HG03139 (cell line): ENCODE results near the gene SAP130.

Experiments used
- ATAC-seq: cut with Tn5 transposase; IDR thresholded peaks from one replicate; pipeline ENCODE4 v1.9.1; 2021; ENCODE audit not compliant: unreplicated experiment

The SAP130 gene

DNA sequence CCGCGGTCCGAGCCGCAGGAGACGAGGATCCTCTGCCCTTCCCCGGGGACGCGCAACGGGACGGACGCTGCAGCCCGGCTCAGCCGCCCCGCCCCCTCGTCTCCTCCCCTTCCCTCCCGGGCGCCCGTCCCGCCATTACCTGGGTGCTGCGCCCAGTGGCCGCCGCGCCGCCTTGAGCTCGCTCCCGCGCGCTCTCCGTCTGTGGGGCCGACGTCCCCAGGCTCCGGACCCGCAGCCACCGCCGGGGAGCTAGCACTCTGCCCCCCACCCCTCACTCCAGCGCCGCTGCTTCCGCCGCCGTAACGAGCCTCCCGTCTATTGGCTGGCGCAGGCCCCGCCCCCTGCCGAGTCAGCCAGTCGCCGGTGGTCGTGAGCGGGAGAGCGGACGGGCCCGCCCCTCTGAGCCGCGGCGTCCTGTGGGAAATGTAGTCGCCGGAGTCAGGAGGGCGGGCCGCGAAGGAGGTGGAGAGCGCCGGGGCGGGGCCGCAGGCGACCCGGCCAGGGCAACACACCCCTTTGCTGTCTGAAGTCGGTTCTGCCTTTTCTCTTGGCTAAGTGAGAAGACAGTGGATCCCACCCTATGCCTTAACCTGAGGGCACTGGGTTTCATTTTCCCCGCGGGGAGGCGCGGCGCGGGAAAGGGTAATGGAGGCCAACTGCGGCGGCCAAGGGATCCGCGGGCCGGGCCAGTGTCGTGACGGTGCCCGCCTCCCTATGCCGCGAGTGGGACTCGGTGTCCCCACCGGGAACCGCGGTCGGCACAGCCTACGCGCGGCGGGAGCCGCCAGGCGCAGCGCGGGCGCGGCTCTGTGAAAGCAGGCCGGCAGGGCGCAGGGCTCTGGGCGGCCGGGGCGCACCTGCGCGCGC, at the start of gene SAP130:
Gene SAP130, minus strand, starts transcription at position 259 of the 867 bp plus-strand sequence. CDS start 1,767 bp downstream, outside the sequence.
- peak; percentile 73 for ATAC-seq

GRCh38 chr2:128076461-128077106, 48.7 kb upstream of the SAP130 start:
- ATAC-seq, result no peak

DNA sequence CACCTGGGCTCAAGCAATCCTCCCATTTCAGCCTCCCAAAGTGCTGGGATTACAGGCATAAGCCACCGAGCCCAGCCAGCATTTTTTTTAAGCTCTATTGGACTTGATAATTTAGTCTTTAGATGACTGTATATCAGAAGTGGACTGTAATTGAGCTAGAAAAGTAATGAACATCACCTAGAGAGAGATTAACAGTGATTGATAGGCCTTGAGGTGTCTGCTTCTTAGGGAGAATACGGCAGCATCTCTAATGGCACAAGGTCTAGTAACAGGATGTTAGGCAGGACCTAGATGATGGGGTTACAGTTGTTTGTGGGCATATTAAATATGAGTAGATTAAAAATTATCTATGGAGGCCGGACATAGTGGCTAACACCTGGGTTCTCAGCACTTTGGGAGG, 45.4 kb upstream of the SAP130 start:
- no peak for ATAC-seq

DNA sequence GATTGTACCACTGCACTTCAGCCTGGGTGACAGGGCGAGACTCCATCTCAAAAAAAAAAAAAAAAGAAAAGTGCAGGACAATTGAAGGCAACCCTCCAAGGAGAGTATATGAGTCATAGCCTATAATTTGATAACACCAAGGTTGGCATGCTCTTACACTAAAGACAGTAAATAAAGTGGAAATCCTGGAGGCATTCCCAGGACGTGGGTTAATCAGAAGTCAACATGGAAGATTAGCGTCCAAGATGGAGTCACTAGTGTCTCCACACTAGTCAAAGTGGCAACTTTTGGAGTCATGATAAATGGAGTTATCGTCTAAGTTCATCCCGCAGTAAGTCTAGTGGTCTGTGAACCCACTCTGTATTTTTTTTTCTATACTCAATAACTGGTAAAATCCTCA, 41.9 kb upstream of the SAP130 start:
- no peak for ATAC-seq

- no peak for ATAC-seq
Observed at GRCh38 chr2:128064353-128064752, 36.5 kb upstream of the SAP130 start.

GRCh38 chr2:128062571-128062970, 34.7 kb upstream of the SAP130 start:
- ATAC-seq, result no peak

DNA sequence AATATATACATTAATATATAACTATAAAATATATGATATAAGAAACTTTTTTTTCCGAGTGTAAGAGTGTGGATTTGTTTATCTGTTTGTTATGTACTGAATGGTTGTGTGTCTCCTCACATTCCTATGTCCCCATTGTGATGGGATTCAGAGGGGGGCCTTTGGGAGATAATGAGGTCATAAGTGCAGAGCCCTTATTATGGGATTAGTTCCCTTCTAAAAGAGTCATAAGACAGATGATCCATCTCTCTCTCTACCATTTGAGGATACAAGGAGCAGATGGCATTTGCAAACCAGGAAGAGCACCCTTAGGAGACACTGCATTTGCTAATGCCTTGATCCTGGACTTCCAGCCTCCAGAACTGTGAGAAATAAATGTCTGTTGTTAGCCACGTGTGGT, 30.3 kb upstream of the SAP130 start:
- ATAC-seq, result no peak

DNA sequence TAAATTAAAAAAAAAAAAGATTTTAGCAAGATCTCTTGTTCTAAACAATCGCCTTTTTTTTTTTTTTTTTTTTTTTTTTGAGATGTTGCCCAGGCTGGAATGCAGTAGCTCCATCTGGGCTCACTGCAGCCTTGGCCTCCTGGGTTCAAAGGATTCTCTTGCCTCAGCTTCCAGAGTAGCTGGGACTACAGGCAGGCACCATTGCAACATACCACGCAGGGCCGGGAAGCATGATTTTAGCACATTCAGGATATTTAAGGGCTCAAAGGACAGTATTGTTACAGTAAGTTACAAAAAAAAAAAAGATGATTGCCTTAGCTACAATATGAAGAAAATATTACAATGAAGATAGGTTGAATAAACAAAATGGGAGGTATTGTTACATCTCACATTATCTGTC, 29.5 kb upstream of the SAP130 start:
- no peak for ATAC-seq

DNA sequence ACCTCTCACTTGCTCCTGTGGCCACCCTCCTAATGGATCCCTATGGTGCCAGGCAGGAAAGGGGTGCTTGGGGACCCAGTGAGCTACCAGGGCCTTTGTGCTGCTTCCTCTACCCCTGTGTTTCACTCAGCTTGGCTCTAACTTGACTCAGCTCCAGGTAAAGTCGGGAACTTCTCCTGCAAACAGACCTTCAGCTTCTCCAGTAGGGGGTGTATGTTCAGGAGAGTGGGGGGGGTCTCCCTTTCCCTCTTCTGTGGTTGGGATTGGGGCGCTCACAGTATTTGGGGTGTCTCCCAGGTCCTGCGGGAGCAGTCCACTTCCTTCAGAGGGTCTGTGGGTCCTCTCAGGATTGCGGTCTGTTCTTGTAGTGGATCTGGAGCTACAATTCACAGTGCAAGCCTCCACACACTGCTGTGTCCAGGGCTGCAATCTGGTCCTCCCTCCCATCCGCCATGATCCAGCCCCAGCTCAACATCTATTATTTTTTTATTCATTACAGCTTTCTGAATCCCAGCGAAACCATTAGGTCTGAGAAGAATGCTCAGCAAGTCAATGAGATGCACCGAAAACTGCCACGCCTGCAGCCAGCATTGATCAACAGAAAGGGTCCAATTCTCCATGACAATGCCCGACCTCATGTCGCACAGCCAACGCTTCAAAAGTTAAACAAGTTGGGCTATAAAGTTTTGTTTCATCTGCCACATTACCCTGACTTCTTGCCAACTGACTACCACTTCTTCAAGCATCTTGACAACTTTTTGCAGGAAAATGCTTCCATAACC, 26.4 kb upstream of the SAP130 start:
- ATAC-seq, result no peak

DNA sequence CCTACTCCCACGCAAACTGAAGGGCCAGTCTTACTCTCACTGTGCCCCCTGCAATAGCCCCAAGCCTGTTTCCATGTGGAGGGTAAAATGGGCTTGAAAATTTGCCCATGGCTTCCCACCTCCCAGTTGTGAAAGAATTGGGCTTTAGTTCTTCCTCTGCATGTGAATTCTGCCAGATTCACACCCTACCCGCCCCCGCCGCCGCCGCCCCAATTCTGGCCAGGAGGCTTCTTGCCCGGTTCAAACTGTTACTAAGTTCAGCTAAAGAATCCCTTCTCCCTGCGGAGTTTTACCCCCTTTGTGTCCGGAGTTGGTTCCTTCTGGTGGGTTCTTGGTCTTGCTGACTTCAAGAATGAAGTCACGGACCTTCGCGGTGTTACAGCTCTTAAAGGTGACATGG, 25.5 kb upstream of the SAP130 start:
- ATAC-seq, result no peak

DNA sequence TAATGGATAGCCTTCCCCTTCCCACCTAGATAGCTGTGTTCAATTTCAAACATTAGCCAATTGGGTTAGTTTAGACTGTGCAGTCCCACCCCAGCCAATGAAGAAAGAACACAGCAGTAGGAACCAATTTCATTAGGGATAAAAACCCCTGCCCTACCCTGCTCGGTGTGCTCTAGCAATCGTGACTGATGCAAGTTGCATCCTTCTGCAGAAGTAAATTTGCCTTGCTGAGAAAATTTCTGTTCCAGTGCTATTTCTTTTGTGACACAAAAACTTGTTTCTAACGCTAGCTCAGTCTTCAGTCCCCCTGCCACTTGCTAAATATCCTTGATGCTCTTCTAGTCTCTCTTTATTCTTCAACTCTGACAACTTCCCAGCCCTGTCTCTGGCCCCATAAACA, 15.2 kb upstream of the SAP130 start:
- no peak for ATAC-seq

DNA sequence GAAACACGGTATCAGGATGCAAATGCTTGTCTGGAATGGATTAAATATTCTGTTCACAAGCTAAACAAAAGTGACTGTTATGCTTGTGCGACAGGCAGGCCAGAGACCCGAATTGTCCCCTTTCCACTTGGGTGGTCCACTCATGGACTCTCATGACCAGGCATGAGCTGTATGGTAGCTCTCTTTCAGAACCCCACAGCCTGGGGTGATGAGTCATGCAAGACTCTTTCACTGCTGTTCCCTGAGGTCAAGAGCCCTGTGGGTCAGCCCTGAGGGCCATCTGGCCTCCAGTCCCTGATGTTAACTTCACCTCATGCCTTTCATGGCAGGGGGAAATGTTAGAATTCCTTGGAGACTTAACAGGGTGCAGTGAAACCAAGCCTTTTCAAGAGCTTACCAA, 13.7 kb upstream of the SAP130 start:
- ATAC-seq, result no peak

GRCh38 chr2:128040166-128040771, 12.4 kb upstream of the SAP130 start:
- no peak for ATAC-seq

DNA sequence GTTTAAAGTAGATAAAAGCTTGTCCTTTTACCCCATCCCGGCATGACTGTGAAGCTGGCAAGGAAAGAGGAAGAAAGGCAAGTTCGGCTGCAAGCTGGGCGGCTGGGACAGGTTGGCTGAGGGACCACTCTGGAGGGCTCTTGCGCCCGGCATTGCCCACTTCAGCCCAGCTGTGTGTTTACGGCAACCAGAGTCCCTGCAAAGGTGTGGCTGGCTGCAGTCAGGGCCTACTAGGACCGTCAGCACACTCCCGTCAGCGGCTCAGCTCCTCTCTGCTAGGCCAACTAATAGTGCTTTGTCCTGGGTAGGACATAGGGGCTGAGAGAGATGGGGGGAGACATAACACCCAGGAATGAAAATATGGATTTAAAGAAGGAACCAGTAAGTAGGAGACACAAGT, 11.7 kb upstream of the SAP130 start:
- ATAC-seq, result no peak

- ATAC-seq, result no peak
Observed at GRCh38 chr2:128038411-128038810, 10.6 kb upstream of the SAP130 start.

DNA sequence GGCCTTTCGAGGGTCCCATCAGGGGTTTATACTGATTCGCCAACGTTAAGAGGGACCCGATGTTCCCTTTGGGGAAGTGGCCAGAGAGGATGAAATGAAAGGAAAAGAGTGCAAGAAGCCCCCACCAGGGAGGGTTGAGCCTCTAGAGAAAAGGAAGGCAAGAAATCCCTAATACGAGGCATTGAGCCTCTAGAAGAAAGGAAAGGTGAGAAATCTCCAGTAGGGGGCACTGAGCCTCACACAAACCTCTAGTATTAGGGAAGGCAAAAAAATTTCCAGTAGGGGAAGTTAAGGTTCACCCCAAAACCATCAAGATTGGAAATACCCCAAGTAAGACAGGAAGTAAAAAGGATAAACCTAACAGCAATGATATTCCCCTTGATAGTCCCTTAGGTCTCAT, 9.8 kb upstream of the SAP130 start:
- no peak for ATAC-seq

DNA sequence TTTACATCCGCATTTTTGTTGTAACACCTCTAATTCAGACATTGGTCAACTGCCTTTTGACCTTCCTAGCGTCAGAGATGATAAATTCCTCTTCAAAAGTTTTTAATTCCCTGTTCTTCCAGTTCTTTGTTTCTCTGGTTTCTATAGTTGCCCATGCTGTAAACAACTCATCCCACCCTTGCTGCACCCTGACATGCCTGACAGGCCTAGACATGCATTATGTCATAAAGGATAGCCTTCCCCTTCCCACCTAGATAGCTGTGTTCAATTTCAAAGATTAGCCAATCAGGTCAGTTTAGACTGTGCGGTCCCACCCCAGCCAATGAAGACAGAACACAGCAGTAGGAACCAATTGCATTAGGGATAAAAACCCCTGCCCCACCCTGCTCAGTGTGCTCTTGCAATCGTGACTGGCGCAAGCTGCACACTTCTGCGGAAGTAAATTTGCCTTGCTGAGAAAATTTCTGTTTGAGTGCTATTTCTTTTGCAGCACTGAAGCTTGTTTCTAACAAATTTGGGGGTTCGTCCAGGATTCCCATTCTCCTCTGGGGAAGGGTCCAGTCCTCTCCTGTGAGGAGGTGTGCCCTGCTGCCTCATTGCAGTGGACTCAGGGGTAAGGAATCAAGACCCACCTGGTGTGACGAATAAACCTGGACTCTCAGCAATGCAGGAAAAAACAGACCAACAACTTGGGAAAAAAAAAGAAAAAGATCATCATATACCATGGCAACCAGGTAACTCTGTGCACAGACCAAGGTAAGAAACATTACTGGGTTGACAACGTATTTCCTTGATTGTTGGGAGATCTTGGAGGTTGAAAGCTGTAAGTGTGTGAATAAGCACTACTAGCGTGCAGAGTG, 9.1 kb upstream of the SAP130 start:
- no peak for ATAC-seq

DNA sequence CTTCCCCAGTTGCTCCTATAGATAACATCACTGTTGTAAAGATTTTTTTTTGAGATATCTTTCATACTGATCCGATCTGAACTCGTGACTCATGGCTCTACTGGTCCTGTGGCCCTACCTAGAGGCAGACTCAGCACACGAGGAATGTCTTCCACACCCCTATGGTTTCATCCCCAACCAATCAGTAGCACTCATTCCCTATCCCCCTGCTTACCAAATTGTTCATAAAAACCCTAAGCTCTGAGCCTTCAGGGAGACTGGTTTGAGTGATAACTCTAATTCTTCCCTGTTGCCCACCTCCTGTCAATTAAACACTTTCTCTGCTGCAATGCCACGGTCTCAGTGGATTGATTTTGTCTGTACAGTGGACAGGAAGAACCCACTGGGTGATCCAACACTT, 4.2 kb upstream of the SAP130 start:
- no peak for ATAC-seq

DNA sequence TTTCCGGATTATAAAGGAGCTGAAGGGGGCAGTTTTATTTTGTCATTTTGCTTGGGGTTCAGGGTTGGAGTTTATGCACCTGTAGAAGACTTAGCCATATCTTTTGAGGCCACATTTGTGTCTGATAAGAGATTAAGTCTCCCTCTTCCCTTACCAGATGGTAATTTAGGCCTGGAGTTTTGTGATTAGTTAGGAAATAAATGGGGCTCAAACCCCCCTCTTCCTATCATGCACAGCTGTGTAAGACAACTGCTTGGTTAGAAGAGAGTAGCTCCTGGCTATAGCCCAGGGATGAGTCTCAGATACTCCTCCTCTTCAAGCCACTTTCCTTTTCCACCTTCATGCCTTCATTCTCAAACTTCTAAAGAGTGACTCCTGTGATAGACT, 802 bp upstream of the SAP130 start:
- no peak for ATAC-seq

DNA sequence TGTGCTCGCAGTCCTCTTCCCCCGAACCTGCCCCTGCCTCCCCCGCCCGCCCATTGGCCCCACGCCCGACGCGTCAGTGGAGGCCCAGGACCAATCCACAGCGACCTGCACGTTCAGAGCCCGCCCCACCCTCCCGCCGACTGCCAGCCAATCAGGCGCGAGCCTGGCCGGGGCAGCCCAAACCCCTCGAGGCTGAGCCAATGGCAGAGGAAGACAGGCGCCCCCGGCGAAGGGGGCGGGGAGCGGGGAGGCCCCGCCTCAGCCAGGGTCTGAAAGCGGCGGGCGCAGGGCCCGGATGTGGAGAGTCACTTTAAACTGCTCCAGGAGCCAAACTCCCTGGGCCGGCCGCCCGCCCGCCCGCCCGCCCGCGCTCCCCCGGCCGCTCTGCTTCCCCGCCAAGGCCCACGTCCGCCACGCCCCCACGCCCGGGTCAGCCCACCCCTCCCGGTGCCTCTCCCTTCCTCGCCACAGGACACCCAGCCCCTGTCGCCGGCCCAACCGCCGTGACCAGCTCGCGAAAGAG, 520 bp downstream of the SAP130 start:
- peak; percentile 79 for ATAC-seq
